GM23338 (cell line): ENCODE measurements around the gene AGR2. TPM values are rescaled to one million over a fixed set of nuclear protein-coding genes. Genes with fewer than 3 reads are reported as not detected.
A peak's percentile ranks its signal among the peaks of the same experiment; 100 is the strongest.

ENCODE experiments used
- ATAC-seq: fragments of 200-7000 bp; cut with Tn5 transposase; 3 replicates; pipeline ENCODE4 v1.9.1; 2020
- DNase-seq: peaks from one replicate; pipeline ENCODE4 v3.0.0-alpha.2; 2015; ENCODE audit warnings: low spot score
- H2AFZ ChIP-seq: fragments of 200-600 bp; sonication (generic); 2 replicates; pipeline ENCODE4 v1.8.0; 2016; ENCODE audit warnings: antibody characterized with exemption, mild to moderate bottlenecking, moderate library complexity
- H3F3A ChIP-seq: fragments of 200-600 bp; sonication (generic); replicated peaks from 2 replicates; pipeline ENCODE4 v1.8.0; 2017; ENCODE audit warnings: antibody characterized with exemption, mixed run types, low read depth
- H3K27ac ChIP-seq: fragments of 200-600 bp; sonication (generic); 2 replicates; pipeline ENCODE4 v1.6.1; 2016; ENCODE audit warnings: low read depth
- H3K27me3 ChIP-seq: fragments of 200-600 bp; sonication (generic); 2 replicates; pipeline ENCODE4 v1.8.0; 2016; ENCODE audit warnings: mild to moderate bottlenecking, mixed run types, moderate library complexity; ENCODE audit not compliant: insufficient read depth
- H3K36me3 ChIP-seq: fragments of 200-600 bp; sonication (generic); 2 replicates; pipeline ENCODE4 v1.8.0; 2016; ENCODE audit warnings: mild to moderate bottlenecking; ENCODE audit not compliant: insufficient read depth
- H3K4me1 ChIP-seq: fragments of 200-600 bp; sonication (generic); 2 replicates; pipeline ENCODE4 v1.8.0; 2016; ENCODE audit warnings: mild to moderate bottlenecking, moderate library complexity; ENCODE audit not compliant: insufficient read depth
- H3K4me2 ChIP-seq: fragments of 200-600 bp; sonication (generic); 2 replicates; pipeline ENCODE4 v1.7.1; 2017; ENCODE audit warnings: mixed run types
- H3K4me3 ChIP-seq: fragments of 200-600 bp; sonication (generic); 2 replicates; pipeline ENCODE4 v1.6.1; 2016; ENCODE audit warnings: mixed run types
- H3K79me2 ChIP-seq: fragments of 200-600 bp; sonication (generic); replicated peaks from 2 replicates; pipeline ENCODE4 v1.8.0; 2017; ENCODE audit warnings: mild to moderate bottlenecking; ENCODE audit not compliant: insufficient read depth
- H3K9me2 ChIP-seq: fragments of 200-600 bp; sonication (generic); 2 replicates; pipeline ENCODE4 v1.8.0; 2017; ENCODE audit not compliant: insufficient read depth
- H4K20me1 ChIP-seq: fragments of 200-600 bp; sonication (generic); replicated peaks from 2 replicates; pipeline ENCODE4 v1.8.0; 2017; ENCODE audit warnings: mild to moderate bottlenecking; ENCODE audit not compliant: insufficient read depth
- H3K27ac Mint-ChIP-seq: 2 replicates; pipeline ENCODE4 v1.8.0; 2020; ENCODE audit warnings: inconsistent platforms, mild to moderate bottlenecking, moderate library complexity, mixed read lengths
- H3K27me3 Mint-ChIP-seq: 3 replicates; pipeline ENCODE4 v1.8.0; 2022; ENCODE audit warnings: low read depth, mild to moderate bottlenecking, moderate library complexity, mixed read lengths, inconsistent platforms; ENCODE audit not compliant: insufficient read depth, poor library complexity
- H3K36me3 Mint-ChIP-seq: 3 replicates; pipeline ENCODE4 v1.8.0; 2021; ENCODE audit warnings: low read depth, mild to moderate bottlenecking, inconsistent platforms, moderate library complexity, mixed read lengths
- H3K4me1 Mint-ChIP-seq: 3 replicates; pipeline ENCODE4 v1.8.0; 2020; ENCODE audit warnings: mild to moderate bottlenecking, inconsistent platforms, mixed read lengths
- H3K4me3 Mint-ChIP-seq: 3 replicates; pipeline ENCODE4 v1.8.0; 2021; ENCODE audit warnings: moderate library complexity, mild to moderate bottlenecking, inconsistent platforms, mixed read lengths
- H3K9me3 Mint-ChIP-seq: 3 replicates; pipeline ENCODE4 v1.8.0; 2020; ENCODE audit warnings: moderate library complexity, mild to moderate bottlenecking, inconsistent platforms, mixed read lengths
- CREB1 ChIP-seq: fragments of 250-450 bp; sonication (Bioruptor Pico); IDR thresholded peaks from 2 replicates; pipeline ENCODE4 v1.5.0; 2020; ENCODE audit warnings: low read depth, mild to moderate bottlenecking, moderate library complexity
- ETS1 ChIP-seq: IDR thresholded peaks from 2 replicates; pipeline ENCODE4 v1.6.1; 2016; ENCODE audit warnings: antibody characterized with exemption
- EZH2 ChIP-seq: fragments of 200-600 bp; sonication (generic); IDR thresholded peaks from one replicate; pipeline ENCODE4 v1.8.0; 2017; ENCODE audit warnings: antibody characterized with exemption, mild to moderate bottlenecking, low read depth; ENCODE audit not compliant: unreplicated experiment
- EZH2phosphoT487 ChIP-seq: fragments of 200-600 bp; sonication (generic); IDR thresholded peaks from one replicate; pipeline ENCODE4 v1.8.1; 2018; ENCODE audit warnings: antibody characterized with exemption; ENCODE audit not compliant: unreplicated experiment
- JUNB ChIP-seq: IDR thresholded peaks from one replicate; pipeline ENCODE4 v1.6.1; 2016; ENCODE audit warnings: antibody characterized with exemption; ENCODE audit not compliant: unreplicated experiment
- NANOG ChIP-seq: IDR thresholded peaks from 2 replicates; pipeline ENCODE4 v1.6.1; 2016; ENCODE audit warnings: antibody characterized with exemption, borderline replicate concordance
- REST ChIP-seq: IDR thresholded peaks from one replicate; pipeline ENCODE4 v1.6.1; 2018; ENCODE audit warnings: antibody characterized with exemption; ENCODE audit not compliant: unreplicated experiment
- STAT1 ChIP-seq: IDR thresholded peaks from one replicate; pipeline ENCODE4 v1.6.1; 2016; ENCODE audit warnings: antibody characterized with exemption; ENCODE audit not compliant: unreplicated experiment
- ZNF114 ChIP-seq: fragments of 250-450 bp; sonication (Bioruptor Pico); IDR thresholded peaks from 2 replicates; pipeline ENCODE4 v1.5.0; 2020; ENCODE audit warnings: mild to moderate bottlenecking, moderate library complexity
- ZNF331 ChIP-seq: fragments of 250-450 bp; sonication (Bioruptor Pico); IDR thresholded peaks from 2 replicates; pipeline ENCODE4 v1.5.0; 2020; ENCODE audit warnings: low read depth, mild to moderate bottlenecking, moderate library complexity
- ZNF462 ChIP-seq: fragments of 250-450 bp; sonication (Bioruptor Pico); IDR thresholded peaks from 2 replicates; pipeline ENCODE4 v1.5.0; 2020; ENCODE audit warnings: mild to moderate bottlenecking, moderate library complexity
- polyA plus RNA-seq: library from polyadenylated mRNA; unstranded; fragments of >200 nt; fragmentation: Nextera tagmentation; extraction: Ambion mirVana; gene quantifications from 2 replicates; pipeline ENCODE4 v1.2.1, GENCODE V29; 2016
- total RNA-seq: library from RNA; depleted of rRNA; stranded (reverse); fragments of >200 nt; shearing (Covaris generic); gene quantifications from 2 replicates; pipeline ENCODE4 v1.2.3, GENCODE V29; 2014

AGR2 gene
- total and polyA plus RNA-seq, 2 experiments from 2014 or later = not detected

GRCh38 chr7:16754856-16755317 lies 49.9 kb downstream of the AGR2 start (continued):
- TF ChIP-seq ZNF462 (CRISPR knock-in tag) (no peak), EZH2 (no peak)

GRCh38 chr7:16753932-16754855 lies 50.6 kb downstream of the AGR2 start:
- Histone ChIP-seq H3K9me2 (no peaks in the 10 kb centered on the region), H3K4me1 (peaks cover 21% of the 10 kb centered on the region), H3F3A (no peaks in the 10 kb centered on the region), H3K4me3 (peak overlapping the region; percentile 86), H3K36me3 (no peaks in the 10 kb centered on the region), H3K4me2 (peak overlapping the region; percentile 95), H3K79me2 (peaks cover 47% of the 10 kb centered on the region), H3K27me3 (peaks cover 13% of the 10 kb centered on the region), H4K20me1 (peaks cover 14% of the 10 kb centered on the region), H2AFZ (peak overlapping the region; percentile 96), H3K27ac (peak overlapping the region; percentile 34; the same call in 1 of the 2 replicates)
- Mint-ChIP-seq H3K27ac (no peak overlapping the region), H3K27me3 (peaks cover 9% of the 10 kb centered on the region), H3K4me1 (peaks cover 31% of the 10 kb centered on the region), H3K9me3 (no peaks in the 10 kb centered on the region; the same call in 2 of the 3 replicates), H3K36me3 (no peaks in the 10 kb centered on the region; the same call in 2 of the 3 replicates), H3K4me3 (peak overlapping the region; percentile 89)
- peak; percentile 79 for DNase-seq
- peak; percentile 71 for ATAC-seq
- TF ChIP-seq CREB1 (no peak), ETS1 (no peak), ZNF114 (CRISPR knock-in tag) (no peak), ZNF331 (no peak), NANOG (no peak), EZH2phosphoT487 (no peak), JUNB (no peak), REST (no peak), STAT1 (no peak), EZH2 (no peak)
